ENCODE data around the gene CCDC150.
"Not testable (repeated sequence)": the region's sequence is repeated elsewhere in the genome, so short reads cannot be mapped to it uniquely, and the experiment has no call there.

GRCh38 chr2:196686737-196687136 is 47.2 kb downstream of the CCDC150 start:
- TF ChIP-seq CTCF, POLR2A (IDR thresholded peaks at IDR 0.05): not testable (repeated sequence)

All from stomach (tissue), 4 donors.